Stomach (tissue), 9 donors: Measurements from ENCODE around the gene FADS2. TPM values are rescaled to one million over a fixed set of nuclear protein-coding genes. Genes with fewer than 3 reads are reported as not detected.
A peak's percentile ranks its signal among the peaks of the same experiment; 100 is the strongest.

Source experiments
- DNase-seq, 2 donors: peaks; one replicate each; pipeline versions ENCODE4 v3.0.0 to v3.0.0-alpha.2; 2013 to 2019
- H3K27ac ChIP-seq, 5 donors: fragments of 200-600 bp in 4 of 5; sonication (generic) in 4 of 5; one replicate each; pipeline ENCODE4 v1.5.1; 2013 to 2019; ENCODE audit warnings: mild to moderate bottlenecking in 1 of 5, moderate library complexity in 1 of 5
- H3K27me3 ChIP-seq, 3 donors: fragments of 200-600 bp; sonication (generic); one replicate each; pipeline ENCODE4 v1.5.1; 2017 to 2019; ENCODE audit warnings: mixed run types in 1 of 3
- H3K36me3 ChIP-seq, 4 donors: fragments of 200-600 bp; sonication (generic); 1 replicate in 3 of 4; 2 replicates in 1 of 4; pipeline ENCODE4 v1.5.1; 2016 to 2019
- H3K4me1 ChIP-seq, 4 donors: fragments of 200-600 bp; sonication (generic); one replicate each; pipeline ENCODE4 v1.5.1; 2016 to 2019
- H3K4me3 ChIP-seq, 4 donors: fragments of 200-600 bp; sonication (generic) in 3 of 4; one replicate each; pipeline ENCODE4 v1.5.1; 2016 to 2019; ENCODE audit warnings: mild to moderate bottlenecking in 1 of 4
- H3K9me3 ChIP-seq, 4 donors: fragments of 200-600 bp; sonication (generic); one replicate each; pipeline ENCODE4 v1.5.1; 2016 to 2019
- EP300 ChIP-seq: sonication (generic); formaldehyde crosslinking; IDR thresholded peaks from one replicate; pipeline ENCODE4 v1.6.1; 2017; ENCODE audit warnings: antibody characterized with exemption
- POLR2A ChIP-seq, 4 donors: fragments of 450-650 bp; IDR thresholded peaks; one replicate each; pipeline ENCODE4 v1.6.1; 2016; ENCODE audit warnings: antibody characterized with exemption in 4 of 4, control low read depth in 2 of 4, mild to moderate bottlenecking in 1 of 4, moderate library complexity in 1 of 4
- POLR2AphosphoS5 ChIP-seq, 3 donors: sonication (generic); formaldehyde crosslinking; IDR thresholded peaks; one replicate each; pipeline ENCODE4 v1.6.1; 2016; ENCODE audit warnings: antibody characterized with exemption in 3 of 3
- WGBS, 5 donors: extraction: QIAGEN DNeasy Blood & Tissue Kit in 3 of 5; methylation state at CpG; one replicate each; pipeline versions ENCODE4 v1.1.5 to v1.1.7; 2013 to 2018; 5-methylcytosine and 5-hydroxymethylcytosine counted together
- intact Hi-C: fragments of 100-400 bp; cut with DNase I; formaldehyde crosslinking; loops from one replicate; pipeline ENCODE4 v1.15.1; 2023; ENCODE audit warnings: low total_unique reads
- polyA plus RNA-seq, 3 donors: library from polyadenylated mRNA; stranded (reverse); fragments of 200-250 nt; gene quantifications; one replicate each; pipeline ENCODE4 v1.2.3, GENCODE V29; 2013
- total RNA-seq, 5 donors: library from RNA; depleted of rRNA; stranded (reverse); fragments of >200 nt; gene quantifications; one replicate each; pipeline versions ENCODE4 v1.1.0 to v1.2.3, GENCODE V29; 2014 to 2016
- TF ChIP-seq, protein P1 (sequence below), 7 experiments: fragments of 450-650 bp in 4 of 7; fragments of 200-600 bp in 3 of 7; sonication (generic) in 3 of 7; IDR thresholded peaks; one replicate each; pipeline ENCODE4 v1.5.1; 2016 to 2019; ENCODE audit warnings: antibody characterized with exemption in 7 of 7, control low read depth in 2 of 7, mild to moderate bottlenecking in 1 of 7
- donor health status: healthy with polysubstance abuse.
- donor health status: Bipolar disorder and iron deficiency.
- donor health status: healthy.

Gene FADS2
- total and polyA plus RNA-seq, 8 donors = 3.5 to 17.1 (median 13.0) TPM; not detected in 1

DNA sequence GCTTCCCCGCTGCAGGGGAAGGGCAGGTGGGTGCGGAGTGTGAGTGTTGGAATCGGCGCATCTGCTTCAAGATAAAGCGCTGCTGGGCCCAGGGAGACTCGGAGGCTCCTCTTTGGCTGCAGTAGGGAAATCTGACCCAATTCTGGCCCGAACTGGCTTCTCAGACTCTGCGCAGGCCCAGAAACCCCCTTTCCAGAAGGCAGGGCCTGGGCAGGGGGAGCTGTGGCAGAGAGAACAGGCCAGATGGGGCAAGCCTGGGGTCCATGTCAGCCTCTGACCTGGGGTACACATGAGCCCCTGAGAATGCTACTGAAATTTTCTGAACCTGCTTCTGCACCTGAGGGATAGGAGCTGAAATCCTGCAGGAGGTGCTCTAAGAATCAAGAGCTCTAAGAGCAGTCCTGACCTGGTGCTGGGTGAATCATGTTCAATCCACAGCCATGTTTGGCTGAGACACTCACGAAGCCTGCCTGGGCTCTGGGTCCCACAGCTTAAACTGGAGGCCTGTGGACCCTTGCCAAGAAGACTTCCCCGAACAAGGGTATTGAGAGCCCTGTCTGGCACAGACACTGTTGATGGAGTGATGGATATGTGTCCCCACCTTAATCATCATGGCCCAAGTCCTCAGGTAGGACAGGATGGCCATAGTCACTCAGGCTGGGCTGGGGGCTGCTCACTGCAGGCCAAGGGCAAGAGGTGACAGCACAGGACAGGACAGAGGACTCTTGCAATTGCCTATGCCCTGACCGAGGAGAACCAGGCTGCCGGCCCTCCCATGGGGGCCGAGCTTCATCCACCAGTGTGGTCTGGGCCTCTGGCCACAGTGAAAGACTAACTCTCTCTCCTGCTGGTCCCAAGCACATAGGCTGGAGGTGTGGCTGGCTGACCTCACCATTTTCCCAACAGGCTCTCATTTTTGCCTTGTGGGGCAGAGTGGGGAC, 82.4 kb downstream of the FADS2 start:
- intact Hi-C loops = no loop called here
- DNase-seq = peak in 1 of 2 donors; percentile 80
- H3K27ac ChIP-seq = peak overlapping the region in 2 of 5 donors; percentile 44 to 46

DNA sequence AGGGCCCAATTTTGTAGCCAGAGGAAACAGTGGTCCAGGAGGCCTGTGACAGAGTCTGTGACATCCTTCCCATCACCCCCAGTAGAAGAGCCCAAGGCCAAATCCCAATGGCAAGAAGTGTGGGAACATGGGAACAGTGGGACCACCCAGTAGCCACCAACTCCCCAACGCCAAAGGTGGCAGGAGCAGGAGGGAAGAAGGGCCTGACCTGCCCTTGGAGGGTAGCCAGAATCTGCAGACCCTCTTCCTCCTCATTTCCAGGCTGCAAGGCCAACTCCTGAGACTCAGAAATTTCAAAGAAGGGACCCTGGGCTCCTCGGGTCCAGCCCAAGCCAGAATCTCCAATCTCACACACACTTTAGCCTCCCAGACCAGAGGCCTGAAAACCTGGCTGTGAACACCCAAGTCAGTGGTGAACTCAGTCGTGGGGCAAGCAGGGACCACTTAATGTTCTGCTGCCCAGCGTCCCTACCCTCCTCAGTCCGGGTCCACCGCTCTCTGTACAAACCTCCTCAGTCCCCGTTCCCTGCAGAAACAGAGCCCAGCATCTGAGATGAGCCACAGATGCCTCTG, 83.1 kb downstream of the FADS2 start:
- H3K36me3 ChIP-seq = peaks cover 3 to 18% (median 15%) of the 10 kb centered on the region in 4 donors
- H3K4me3 ChIP-seq = no peak overlapping the region
- 73 to 86% (median 76%) methylated on average over 6 to 7 of the region's 7 CpGs for whole genome bisulfite sequencing, 5 donors
- peaks cover 0 to 45% (median 20%) of the 10 kb centered on the region in 4 donors for H3K4me1 ChIP-seq
- intact Hi-C loops = no loop called here
- H3K9me3 ChIP-seq = no peaks in the 10 kb centered on the region
- no peak for DNase-seq
- no peaks in the 10 kb centered on the region for H3K27me3 ChIP-seq
- TF ChIP-seq POLR2A (IDR thresholded peaks at IDR 0.05) (no peak), EP300 (no peak), POLR2AphosphoS5 (IDR thresholded peaks at IDR 0.05) (no peak)
- TF ChIP-seq, protein P1, sequence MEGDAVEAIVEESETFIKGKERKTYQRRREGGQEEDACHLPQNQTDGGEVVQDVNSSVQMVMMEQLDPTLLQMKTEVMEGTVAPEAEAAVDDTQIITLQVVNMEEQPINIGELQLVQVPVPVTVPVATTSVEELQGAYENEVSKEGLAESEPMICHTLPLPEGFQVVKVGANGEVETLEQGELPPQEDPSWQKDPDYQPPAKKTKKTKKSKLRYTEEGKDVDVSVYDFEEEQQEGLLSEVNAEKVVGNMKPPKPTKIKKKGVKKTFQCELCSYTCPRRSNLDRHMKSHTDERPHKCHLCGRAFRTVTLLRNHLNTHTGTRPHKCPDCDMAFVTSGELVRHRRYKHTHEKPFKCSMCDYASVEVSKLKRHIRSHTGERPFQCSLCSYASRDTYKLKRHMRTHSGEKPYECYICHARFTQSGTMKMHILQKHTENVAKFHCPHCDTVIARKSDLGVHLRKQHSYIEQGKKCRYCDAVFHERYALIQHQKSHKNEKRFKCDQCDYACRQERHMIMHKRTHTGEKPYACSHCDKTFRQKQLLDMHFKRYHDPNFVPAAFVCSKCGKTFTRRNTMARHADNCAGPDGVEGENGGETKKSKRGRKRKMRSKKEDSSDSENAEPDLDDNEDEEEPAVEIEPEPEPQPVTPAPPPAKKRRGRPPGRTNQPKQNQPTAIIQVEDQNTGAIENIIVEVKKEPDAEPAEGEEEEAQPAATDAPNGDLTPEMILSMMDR (IDR thresholded peaks at IDR 0.05) = no peak
- peak overlapping the region in 3 of 5 donors; percentile 39 to 46 (median 44) for H3K27ac ChIP-seq

More for the DNA sequence above, 82.4 kb downstream of the FADS2 start:
- WGBS, 5 donors = 75 to 85% (median 84%) methylated on average over 9 to 13 of the region's 13 CpGs
- Histone ChIP-seq H3K36me3 (peaks cover 10 to 25% (median 23%) of the 10 kb centered on the region in 4 donors), H3K27me3 (no peaks in the 10 kb centered on the region), H3K4me3 (no peak overlapping the region), H3K4me1 (peaks cover 0 to 45% (median 20%) of the 10 kb centered on the region in 4 donors), H3K9me3 (no peaks in the 10 kb centered on the region)
- TF ChIP-seq POLR2A (IDR thresholded peaks at IDR 0.05) = no peak
- TF ChIP-seq EP300 = no peak
- TF ChIP-seq, protein P1 (IDR thresholded peaks at IDR 0.05) = no peak
- TF ChIP-seq POLR2AphosphoS5 (IDR thresholded peaks at IDR 0.05) = no peak

DNA sequence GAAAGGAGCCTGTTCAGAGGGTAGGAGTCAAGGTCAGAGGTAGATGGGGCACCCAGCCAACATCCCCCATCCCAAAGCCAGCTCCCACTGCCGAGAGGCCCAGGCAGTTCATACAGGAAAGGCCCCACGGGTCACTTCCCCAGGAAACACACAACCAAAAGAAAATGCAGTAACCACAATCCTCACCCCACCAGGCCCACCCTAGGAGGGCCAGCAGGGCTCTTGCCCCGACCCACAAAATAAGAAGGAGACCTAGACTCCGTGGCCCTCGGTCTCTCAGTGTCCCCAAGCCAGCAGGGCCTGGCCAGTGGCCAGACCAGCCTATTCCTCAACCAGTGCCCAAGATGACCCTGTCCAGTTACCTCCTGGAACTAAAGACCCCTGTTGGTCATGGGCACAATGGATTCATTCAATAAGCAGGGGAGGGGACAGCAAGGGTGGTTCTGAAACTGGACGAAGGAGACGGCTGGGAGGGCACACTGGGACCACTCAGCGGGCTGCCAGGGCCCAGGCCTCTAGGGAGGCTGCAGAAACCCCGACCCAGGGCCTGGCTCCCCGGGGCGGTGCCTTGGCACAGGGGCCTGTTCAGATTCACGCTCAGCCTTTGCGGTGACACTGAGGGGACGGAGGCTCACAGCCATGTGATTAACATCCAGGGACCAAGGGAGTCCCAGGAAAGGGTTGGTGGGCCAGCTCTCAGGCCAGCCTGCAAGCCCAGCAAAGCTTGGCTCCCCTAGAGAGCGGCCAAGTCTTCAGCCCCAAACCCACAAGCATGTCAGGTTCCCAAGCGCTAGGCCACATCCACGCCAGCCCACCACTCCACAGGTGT, 83.8 kb downstream of the FADS2 start:
- intact Hi-C loops = no loop called here
- Histone ChIP-seq H3K4me3 (no peak overlapping the region), H3K27me3 (peaks cover 0 to 6% (median 3%) of the 10 kb centered on the region in 3 donors), H3K4me1 (peaks cover 6 to 52% (median 26%) of the 10 kb centered on the region in 4 donors), H3K36me3 (peaks cover 0 to 11% (median 8%) of the 10 kb centered on the region in 4 donors), H3K27ac (peak overlapping the region in 3 of 5 donors; percentile 39 to 46 (median 44)), H3K9me3 (no peaks in the 10 kb centered on the region)
- 74 to 83% (median 79%) methylated on average over 15 to 17 of the region's 17 CpGs for WGBS, 5 donors
- DNase-seq = peak in 1 of 2 donors; percentile 10
- TF ChIP-seq POLR2A (IDR thresholded peaks at IDR 0.05) (no peak), POLR2AphosphoS5 (IDR thresholded peaks at IDR 0.05) (no peak), EP300 (no peak)
- TF ChIP-seq, protein P1 (IDR thresholded peaks at IDR 0.05) = no peak

DNA sequence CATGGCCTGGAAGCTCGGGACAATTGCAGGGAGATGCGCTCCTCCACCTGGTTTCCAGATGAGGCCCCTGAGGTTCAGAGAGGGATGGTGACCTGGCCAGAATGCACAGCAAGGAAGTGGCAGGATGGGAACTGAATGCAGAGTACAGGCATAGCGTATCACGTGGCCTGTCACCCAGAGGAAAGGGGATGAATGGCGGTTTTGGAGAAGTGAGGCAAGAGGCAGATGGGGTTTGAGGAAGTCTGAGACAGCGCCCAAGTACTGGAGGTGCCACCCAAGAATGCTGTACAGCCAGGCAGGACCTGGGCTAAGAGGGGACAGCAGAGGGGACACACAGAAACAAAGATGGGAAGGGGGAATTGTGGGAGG, 84.4 kb downstream of the FADS2 start:
- Histone ChIP-seq H3K4me3 (no peak overlapping the region), H3K36me3 (peaks cover 0 to 5% (median 2%) of the 10 kb centered on the region in 4 donors), H3K4me1 (peaks cover 8 to 55% (median 29%) of the 10 kb centered on the region in 4 donors), H3K27me3 (peaks cover 0 to 12% (median 6%) of the 10 kb centered on the region in 3 donors), H3K27ac (peak overlapping the region in 2 of 5 donors; percentile 17 to 44), H3K9me3 (no peaks in the 10 kb centered on the region)
- intact Hi-C loops = no loop called here
- TF ChIP-seq, protein P1 (IDR thresholded peaks at IDR 0.05) = no peak
- TF ChIP-seq POLR2A (IDR thresholded peaks at IDR 0.05) (no peak), POLR2AphosphoS5 (IDR thresholded peaks at IDR 0.05) (no peak), EP300 (no peak)
- WGBS, 5 donors = 67 to 86% (median 82%) methylated on average over 6 of the region's 6 CpGs
- DNase-seq = peak in 1 of 2 donors; percentile 32
